Neural progenitor cell (in vitro differentiated cells): ENCODE results near the gene NUTF2. TPM values are rescaled to one million over a fixed set of nuclear protein-coding genes. Genes with fewer than 3 reads are reported as not detected.

Experiments used
- DNase-seq: peaks from one replicate; pipeline ENCODE4 v3.0.0-alpha.2; 2016; ENCODE audit warnings: low spot score
- H2AFZ ChIP-seq: fragments of 200-600 bp; sonication (generic); replicated peaks from 2 replicates; pipeline ENCODE4 v1.6.1; 2016; ENCODE audit warnings: antibody characterized with exemption
- H3F3A ChIP-seq: fragments of 200-600 bp; sonication (generic); 2 replicates; pipeline ENCODE4 v1.6.1; 2016; ENCODE audit warnings: antibody characterized with exemption, low read depth
- H3K27ac ChIP-seq: fragments of 200-600 bp; sonication (generic); 2 replicates; pipeline ENCODE4 v1.5.1; 2016; ENCODE audit warnings: mild to moderate bottlenecking
- H3K27me3 ChIP-seq: fragments of 200-600 bp; sonication (generic); 2 replicates; pipeline ENCODE4 v1.6.1; 2016; ENCODE audit warnings: mild to moderate bottlenecking, moderate library complexity
- H3K36me3 ChIP-seq: fragments of 200-600 bp; sonication (generic); 2 replicates; pipeline ENCODE4 v1.5.1; 2016
- H3K4me1 ChIP-seq: fragments of 200-600 bp; sonication (generic); 2 replicates; pipeline ENCODE4 v1.6.1; 2016; ENCODE audit warnings: mixed run types
- H3K4me2 ChIP-seq: fragments of 200-600 bp; sonication (generic); 2 replicates; pipeline ENCODE4 v1.6.1; 2016
- H3K4me3 ChIP-seq: fragments of 200-600 bp; sonication (generic); 2 replicates; pipeline ENCODE4 v1.5.1; 2016
- H3K79me2 ChIP-seq: fragments of 200-600 bp; sonication (generic); 2 replicates; pipeline ENCODE4 v1.6.1; 2016; ENCODE audit warnings: low read depth
- H3K9ac ChIP-seq: fragments of 200-600 bp; sonication (generic); 2 replicates; pipeline ENCODE4 v1.6.1; 2016
- H3K9me3 ChIP-seq: fragments of 200-600 bp; sonication (generic); 2 replicates; pipeline ENCODE4 v1.5.1; 2016; ENCODE audit warnings: low read depth
- H4K20me1 ChIP-seq: fragments of 200-600 bp; sonication (generic); 2 replicates; pipeline ENCODE4 v1.6.1; 2016; ENCODE audit warnings: low read depth
- H3K27ac Mint-ChIP-seq: 3 replicates; pipeline ENCODE4 v1.8.0; 2021; ENCODE audit warnings: mixed read lengths
- H3K27me3 Mint-ChIP-seq: 2 replicates; pipeline ENCODE4 v1.8.0; 2022; ENCODE audit warnings: low read depth, mild to moderate bottlenecking, inconsistent platforms, moderate library complexity, mixed read lengths; ENCODE audit not compliant: insufficient read depth
- H3K36me3 Mint-ChIP-seq: 3 replicates; pipeline ENCODE4 v1.8.0; 2021; ENCODE audit warnings: mixed read lengths
- H3K4me1 Mint-ChIP-seq: 3 replicates; pipeline ENCODE4 v1.8.0; 2021; ENCODE audit warnings: mixed read lengths
- H3K4me3 Mint-ChIP-seq: 3 replicates; pipeline ENCODE4 v1.8.0; 2021; ENCODE audit warnings: mild to moderate bottlenecking, moderate library complexity, mixed read lengths
- H3K9me3 Mint-ChIP-seq: 3 replicates; pipeline ENCODE4 v1.8.0; 2020; ENCODE audit warnings: mixed read lengths
- EZH2 ChIP-seq: fragments of 200-600 bp; sonication (generic); IDR thresholded peaks from 2 replicates; pipeline ENCODE4 v1.6.1; 2017; ENCODE audit warnings: antibody characterized with exemption, mild to moderate bottlenecking, moderate library complexity
- EZH2phosphoT487 ChIP-seq: fragments of 200-600 bp; sonication (generic); IDR thresholded peaks from 2 replicates; pipeline ENCODE4 v1.6.1; 2017; ENCODE audit warnings: antibody characterized with exemption
- total RNA-seq: library from RNA; depleted of rRNA; stranded (reverse); fragments of >200 nt; gene quantifications from 2 replicates; pipeline ENCODE4 v1.2.3, GENCODE V29; 2015; ENCODE audit warnings: low replicate concordance
- TF ChIP-seq, protein P1 (sequence below): fragments of 200-600 bp; sonication (generic); IDR thresholded peaks from 2 replicates; pipeline ENCODE4 v1.5.1; 2017; ENCODE audit warnings: antibody characterized with exemption, mild to moderate bottlenecking

The NUTF2 gene
- total RNA-seq, 1 donor from 2014 or later = 133 TPM

GRCh38 chr16:67805718-67806427, 40.9 kb upstream of the NUTF2 start:
- H3K4me3 ChIP-seq = peak overlapping the region; percentile 98
- H3K27ac ChIP-seq = peak overlapping the region; percentile 64
- peak overlapping the region; percentile 83 for H2AFZ ChIP-seq
- no peak for TF ChIP-seq EZH2phosphoT487
- TF ChIP-seq EZH2 = no peak
- TF ChIP-seq, protein P1, sequence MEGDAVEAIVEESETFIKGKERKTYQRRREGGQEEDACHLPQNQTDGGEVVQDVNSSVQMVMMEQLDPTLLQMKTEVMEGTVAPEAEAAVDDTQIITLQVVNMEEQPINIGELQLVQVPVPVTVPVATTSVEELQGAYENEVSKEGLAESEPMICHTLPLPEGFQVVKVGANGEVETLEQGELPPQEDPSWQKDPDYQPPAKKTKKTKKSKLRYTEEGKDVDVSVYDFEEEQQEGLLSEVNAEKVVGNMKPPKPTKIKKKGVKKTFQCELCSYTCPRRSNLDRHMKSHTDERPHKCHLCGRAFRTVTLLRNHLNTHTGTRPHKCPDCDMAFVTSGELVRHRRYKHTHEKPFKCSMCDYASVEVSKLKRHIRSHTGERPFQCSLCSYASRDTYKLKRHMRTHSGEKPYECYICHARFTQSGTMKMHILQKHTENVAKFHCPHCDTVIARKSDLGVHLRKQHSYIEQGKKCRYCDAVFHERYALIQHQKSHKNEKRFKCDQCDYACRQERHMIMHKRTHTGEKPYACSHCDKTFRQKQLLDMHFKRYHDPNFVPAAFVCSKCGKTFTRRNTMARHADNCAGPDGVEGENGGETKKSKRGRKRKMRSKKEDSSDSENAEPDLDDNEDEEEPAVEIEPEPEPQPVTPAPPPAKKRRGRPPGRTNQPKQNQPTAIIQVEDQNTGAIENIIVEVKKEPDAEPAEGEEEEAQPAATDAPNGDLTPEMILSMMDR = no peak
- H3K4me1 ChIP-seq = peaks cover 6% of the 10 kb centered on the region
- H3K9me3 ChIP-seq = no peaks in the 10 kb centered on the region
- peak overlapping the region; percentile 97 for H3K9ac ChIP-seq
- H4K20me1 ChIP-seq = peaks cover 17% of the 10 kb centered on the region
- DNase-seq = peak; percentile 41
- Mint-ChIP-seq H3K36me3 (peaks cover 6% of the 10 kb centered on the region), H3K9me3 (no peaks in the 10 kb centered on the region), H3K4me1 (peaks cover 14% of the 10 kb centered on the region), H3K27ac (peak overlapping the region; percentile 81), H3K27me3 (peaks cover 2% of the 10 kb centered on the region), H3K4me3 (peak overlapping the region; percentile 92)
- H3K79me2 ChIP-seq = peaks cover 53% of the 10 kb centered on the region
- H3F3A ChIP-seq = peaks cover 9% of the 10 kb centered on the region
- H3K4me2 ChIP-seq = peak overlapping the region; percentile 98
- no peaks in the 10 kb centered on the region for H3K27me3 ChIP-seq
- H3K36me3 ChIP-seq = no peaks in the 10 kb centered on the region

DNA sequence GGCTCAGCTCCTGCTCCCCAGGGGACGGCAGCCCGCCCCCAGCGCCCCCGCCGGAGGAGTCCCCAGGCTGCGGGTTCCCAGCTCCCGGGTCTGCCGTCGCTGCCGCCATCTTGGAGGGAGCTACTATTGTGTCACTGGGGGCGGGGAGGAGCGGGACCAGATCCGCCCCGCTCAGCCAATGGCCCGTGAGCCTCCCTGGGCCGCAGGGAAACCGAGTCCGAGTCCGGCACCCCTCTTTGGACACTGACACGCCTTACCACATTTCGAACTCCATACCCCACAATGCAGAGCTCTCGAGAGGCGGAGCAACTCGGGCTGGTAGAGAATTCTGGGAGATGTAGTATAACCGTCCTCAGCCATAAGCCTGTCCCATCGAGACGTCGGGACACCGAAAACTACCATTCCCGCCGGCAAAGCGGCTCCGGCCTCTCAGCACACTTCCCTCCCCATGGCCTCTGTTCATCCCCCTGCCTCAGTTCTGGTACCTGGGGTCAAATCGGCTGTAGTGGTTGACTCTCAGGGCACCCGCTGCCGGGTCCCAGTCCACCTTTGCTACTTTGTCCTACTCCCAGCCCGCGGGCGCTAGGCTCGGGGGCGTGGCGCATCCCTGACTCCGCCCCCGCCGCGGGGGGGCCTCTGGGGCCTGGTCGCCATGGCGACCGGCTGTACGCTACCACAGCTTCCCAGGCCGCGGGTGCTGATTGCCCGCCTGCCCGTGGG, 40.1 kb upstream of the NUTF2 start, which contains the start of the genes RANBP10 and TSNAXIP1:
Gene RANBP10, minus strand, starts transcription at position 133 of the 720 bp plus-strand sequence. Its CDS starts 24 bp downstream, at position 109.
Gene TSNAXIP1, plus strand, starts transcription at position 462 of the 720 bp plus-strand sequence. CDS start 261 bp downstream, outside the sequence.
- peaks cover 9% of the 10 kb centered on the region for H3F3A ChIP-seq
- H3K4me3 ChIP-seq = peak within 1 kb of the TSS; percentile 98
- H3K27ac Mint-ChIP-seq = peak within 1 kb of the TSS; percentile 81
- peaks cover 14% of the 10 kb centered on the region for H3K4me1 Mint-ChIP-seq
- peaks cover 6% of the 10 kb centered on the region for H3K36me3 Mint-ChIP-seq
- H3K79me2 ChIP-seq = peaks cover 46% of the 10 kb centered on the region
- peaks cover 17% of the 10 kb centered on the region for H4K20me1 ChIP-seq
- no peaks in the 10 kb centered on the region for H3K9me3 Mint-ChIP-seq
- H3K27me3 ChIP-seq = no peaks in the 10 kb centered on the region
- peaks cover 6% of the 10 kb centered on the region for H3K4me1 ChIP-seq
- H2AFZ ChIP-seq = peak within 1 kb of the TSS; percentile 84
- H3K36me3 ChIP-seq = no peaks in the 10 kb centered on the region
- H3K4me2 ChIP-seq = peak within 1 kb of the TSS; percentile 98
- peak within 1 kb of the TSS; percentile 64 for H3K27ac ChIP-seq
- no peaks in the 10 kb centered on the region for H3K9me3 ChIP-seq
- TF ChIP-seq EZH2 (no peak), EZH2phosphoT487 (no peak)
- TF ChIP-seq, protein P1 = no peak
- H3K4me3 Mint-ChIP-seq = peak within 1 kb of the TSS; percentile 92
- DNase-seq = peak; percentile 99
- H3K9ac ChIP-seq = peak within 1 kb of the TSS; percentile 97
- H3K27me3 Mint-ChIP-seq = peaks cover 2% of the 10 kb centered on the region

GRCh38 chr16:67807148-67807682, 39.5 kb upstream of the NUTF2 start:
- H3K27ac ChIP-seq = no peak overlapping the region
- H3K9me3 Mint-ChIP-seq = no peaks in the 10 kb centered on the region
- H3K27me3 ChIP-seq = no peaks in the 10 kb centered on the region

More at GRCh38 chr16:67807148-67807682, 39.5 kb upstream of the NUTF2 start:
- H3K4me1 ChIP-seq = peaks cover 6% of the 10 kb centered on the region
- H3K36me3 ChIP-seq = no peaks in the 10 kb centered on the region
- H3K9ac ChIP-seq = peak overlapping the region; percentile 10
- H3K4me3 Mint-ChIP-seq = peak overlapping the region; percentile 92
- peak overlapping the region; percentile 98 for H3K4me3 ChIP-seq
- peaks cover 2% of the 10 kb centered on the region for H3K27me3 Mint-ChIP-seq
- TF ChIP-seq, protein P1 = peak; percentile 11
- TF ChIP-seq EZH2 = no peak
- peak overlapping the region; percentile 78 for H3K27ac Mint-ChIP-seq
- H3K36me3 Mint-ChIP-seq = peaks cover 6% of the 10 kb centered on the region
- H3K9me3 ChIP-seq = no peaks in the 10 kb centered on the region
- DNase-seq = no peak
- peaks cover 9% of the 10 kb centered on the region for H3F3A ChIP-seq
- peaks cover 14% of the 10 kb centered on the region for H3K4me1 Mint-ChIP-seq
- H2AFZ ChIP-seq = peak overlapping the region; percentile 84
- H3K79me2 ChIP-seq = peaks cover 40% of the 10 kb centered on the region
- peak overlapping the region; percentile 81 for H3K4me2 ChIP-seq
- peaks cover 16% of the 10 kb centered on the region for H4K20me1 ChIP-seq
